ENCODE data around the gene MAT1A.
"Not testable (repeated sequence)": the region's sequence is repeated elsewhere in the genome, so short reads cannot be mapped to it uniquely, and the experiment has no call there.

MAT1A gene

GRCh38 chr10:80289451-80290287, at the start of gene MAT1A:
Gene MAT1A (minus strand): TSS chr10:80289658. CDS start chr10:80289423, 235 bp downstream.
- DNase-seq (ENCODE audit: low spot score): no peak

- no peak for DNase-seq (ENCODE audit: low spot score)
These were observed 44.5 kb upstream of the MAT1A start for GRCh38 chr10:80333983-80334382.

GRCh38 chr10:80324891-80325364, 35.5 kb upstream of the MAT1A start:
- no peak for DNase-seq (ENCODE audit: low spot score)

GRCh38 chr10:80324086-80324485, 34.6 kb upstream of the MAT1A start:
- no peak for DNase-seq (ENCODE audit: low spot score)

GRCh38 chr10:80323311-80323710, 33.9 kb upstream of the MAT1A start:
- no peak for DNase-seq (ENCODE audit: low spot score)

- no peak for DNase-seq (ENCODE audit: low spot score)
These were observed 33.3 kb upstream of the MAT1A start for GRCh38 chr10:80322711-80323110.

GRCh38 chr10:80322158-80322557, 32.7 kb upstream of the MAT1A start:
- no peak for DNase-seq (ENCODE audit: low spot score)

GRCh38 chr10:80321183-80321582, 31.7 kb upstream of the MAT1A start:
- no peak for DNase-seq (ENCODE audit: low spot score)

- DNase-seq (ENCODE audit: low spot score): no peak
These were observed 30.9 kb upstream of the MAT1A start for GRCh38 chr10:80320377-80320776.

- no peak for DNase-seq (ENCODE audit: low spot score)
These were observed 30.4 kb upstream of the MAT1A start for GRCh38 chr10:80319725-80320290.

- DNase-seq (ENCODE audit: low spot score): no peak
These were observed 29.9 kb upstream of the MAT1A start for GRCh38 chr10:80319318-80319717.

GRCh38 chr10:80318742-80319141, 29.3 kb upstream of the MAT1A start:
- DNase-seq (ENCODE audit: low spot score): no peak

- no peak for DNase-seq (ENCODE audit: low spot score)
These were observed 25.9 kb upstream of the MAT1A start for GRCh38 chr10:80315391-80315790.

- no peak for DNase-seq (ENCODE audit: low spot score)
These were observed 24.1 kb upstream of the MAT1A start for GRCh38 chr10:80313523-80313922.

GRCh38 chr10:80305989-80306388, 16.5 kb upstream of the MAT1A start:
- DNase-seq (ENCODE audit: low spot score): not testable (repeated sequence)

- no peak for DNase-seq (ENCODE audit: low spot score)
These were observed 7.5 kb upstream of the MAT1A start for GRCh38 chr10:80296942-80297341.

GRCh38 chr10:80292607-80293239, 3.3 kb upstream of the MAT1A start:
- no peak for DNase-seq (ENCODE audit: low spot score)

GRCh38 chr10:80290474-80291220, 1.2 kb upstream of the MAT1A start:
- no peak for DNase-seq (ENCODE audit: low spot score)

GRCh38 chr10:80288849-80289248, 609 bp downstream of the MAT1A start:
- no peak for DNase-seq (ENCODE audit: low spot score)

GRCh38 chr10:80284522-80284921, 4.9 kb downstream of the MAT1A start:
- DNase-seq (ENCODE audit: low spot score): no peak

- no peak for DNase-seq (ENCODE audit: low spot score)
These were observed 5.8 kb downstream of the MAT1A start for GRCh38 chr10:80283536-80284199.

- DNase-seq (ENCODE audit: low spot score): no peak
These were observed 6.3 kb downstream of the MAT1A start for GRCh38 chr10:80283119-80283518.

All from D341Med (cell line).